ENCODE results near the gene MAST1. TPM values are rescaled to one million over a fixed set of nuclear protein-coding genes. Genes with fewer than 3 reads are reported as not detected.
A peak's percentile ranks its signal among the peaks of the same experiment; 100 is the strongest.
"Not testable (repeated sequence)": the region's sequence is repeated elsewhere in the genome, so short reads cannot be mapped to it uniquely, and the experiment has no call there.

The MAST1 gene
- total RNA-seq, 6 donors from 2014 or later: 0.17 to 0.89 (median 0.61) TPM; not detected in 3

GRCh38 chr19:12907166-12907565 lies 68.9 kb downstream of the MAST1 start:
- Histone ChIP-seq H3K27ac (peak overlapping the region in 2 of 4 donors; percentile 16 to 54), H3K27me3 (no peaks in the 10 kb centered on the region), H3K9me3 (no peaks in the 10 kb centered on the region), H3K36me3 (no peaks in the 10 kb centered on the region), H3K4me1 (peaks cover 0 to under 1% (median under 1%) of the 10 kb centered on the region in 4 donors), H3K4me3 (no peak overlapping the region)
- DNase-seq (peak in 1 of 2 donors; percentile 78), ATAC-seq (ENCODE audit: low FRiP score in 2 of 2) (peak in 1 of 2 donors; percentile 76)
- no peak for TF ChIP-seq POLR2A (IDR thresholded peaks at IDR 0.05)
- TF ChIP-seq POLR2AphosphoS5 (IDR thresholded peaks at IDR 0.05): no peak
- no peak for TF ChIP-seq CTCF (IDR thresholded peaks at IDR 0.05)
- TF ChIP-seq EP300 (IDR thresholded peaks at IDR 0.05): no peak
- WGBS, 2 donors: 76 to 84% methylated on average over 9 of the region's 9 CpGs

- Histone ChIP-seq H3K4me3 (peak overlapping the region in 3 of 4 donors; percentile 16 to 32 (median 17)), H3K27me3 (no peaks in the 10 kb centered on the region), H3K4me1 (peaks cover 20 to 25% (median 21%) of the 10 kb centered on the region in 4 donors), H3K9me3 (no peaks in the 10 kb centered on the region), H3K36me3 (no peaks in the 10 kb centered on the region), H3K27ac (peak overlapping the region in 3 of 4 donors; percentile 13 to 73 (median 71))
- WGBS, 2 donors: 39 to 65% methylated on average over 4 of the region's 4 CpGs
- no peak for DNase-seq
- no peak for ATAC-seq (ENCODE audit: low FRiP score in 2 of 2)
- TF ChIP-seq CTCF (IDR thresholded peaks at IDR 0.05): no peak
- TF ChIP-seq EP300 (IDR thresholded peaks at IDR 0.05): no peak
- no peak for TF ChIP-seq POLR2AphosphoS5 (IDR thresholded peaks at IDR 0.05)
- no peak for TF ChIP-seq POLR2A (IDR thresholded peaks at IDR 0.05)
Measured at GRCh38 chr19:12912571-12912970, 74.3 kb downstream of the MAST1 start.

- 10 to 15% methylated on average over 6 to 22 of the region's 22 CpGs for WGBS, 2 donors
- no peak for TF ChIP-seq POLR2AphosphoS5 (IDR thresholded peaks at IDR 0.05)
- TF ChIP-seq POLR2A (IDR thresholded peaks at IDR 0.05): no peak
- no peak for TF ChIP-seq CTCF (IDR thresholded peaks at IDR 0.05)
- no peak for TF ChIP-seq EP300 (IDR thresholded peaks at IDR 0.05)
- ATAC-seq (ENCODE audit: low FRiP score in 2 of 2) (peak; percentile 60 to 64), DNase-seq (peak; percentile 71 to 85)
- Histone ChIP-seq H3K4me3 (peak overlapping the region in 3 of 4 donors; percentile 16 to 32 (median 17)), H3K27me3 (no peaks in the 10 kb centered on the region), H3K4me1 (peaks cover 20 to 25% (median 21%) of the 10 kb centered on the region in 4 donors), H3K9me3 (no peaks in the 10 kb centered on the region), H3K27ac (peak overlapping the region; percentile 13 to 73 (median 59)), H3K36me3 (no peaks in the 10 kb centered on the region)
Measured at GRCh38 chr19:12913011-12913561, 74.8 kb downstream of the MAST1 start.

- no peaks in the 10 kb centered on the region for H3K27me3 ChIP-seq
- peak overlapping the region; percentile 13 to 73 (median 59) for H3K27ac ChIP-seq
- TF ChIP-seq POLR2AphosphoS5 (IDR thresholded peaks at IDR 0.05) (no peak), CTCF (IDR thresholded peaks at IDR 0.05) (no peak), EP300 (IDR thresholded peaks at IDR 0.05) (no peak), POLR2A (IDR thresholded peaks at IDR 0.05) (no peak)
- ATAC-seq (ENCODE audit: low FRiP score in 2 of 2) (no peak), DNase-seq (peak in 1 of 2 donors; percentile 30)
- no peaks in the 10 kb centered on the region for H3K36me3 ChIP-seq
- WGBS, 2 donors: 41 to 48% methylated on average over 8 to 12 of the region's 12 CpGs
- no peak overlapping the region for H3K4me3 ChIP-seq
- peaks cover 24 to 30% (median 26%) of the 10 kb centered on the region in 4 donors for H3K4me1 ChIP-seq
- no peaks in the 10 kb centered on the region for H3K9me3 ChIP-seq
Measured at GRCh38 chr19:12913851-12914690, 75.8 kb downstream of the MAST1 start.

DNA sequence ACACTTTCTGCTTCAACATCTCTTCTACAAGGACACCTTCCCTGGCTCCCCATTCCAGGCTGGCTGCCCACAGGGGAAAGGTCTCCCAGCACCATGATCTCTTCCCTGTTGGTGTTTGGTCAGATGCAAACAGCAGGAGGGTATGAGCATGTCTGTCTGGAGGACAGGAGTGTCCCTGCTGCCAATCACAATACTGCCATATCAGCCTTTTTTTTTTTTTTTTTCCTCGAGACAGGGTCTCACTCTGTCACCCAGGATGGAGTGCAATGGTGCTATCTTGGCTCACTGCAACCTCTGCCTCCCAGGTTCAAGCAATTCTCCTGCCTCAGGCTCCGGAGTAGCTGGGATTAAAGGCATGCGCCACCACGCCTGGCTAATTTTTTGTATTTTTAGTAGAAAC lies 77.5 kb downstream of the MAST1 start:
- H3K4me3 ChIP-seq; H3K27ac ChIP-seq; H3K27me3 ChIP-seq; ATAC-seq (ENCODE audit: low FRiP score in 2 of 2); DNase-seq; H3K9me3 ChIP-seq; H3K36me3 ChIP-seq: not testable (repeated sequence)
- 92 to 98% methylated on average over 4 of the region's 4 CpGs for WGBS, 2 donors
- peaks cover 26 to 38% (median 30%) of the 10 kb centered on the region in 4 donors for H3K4me1 ChIP-seq

All from upper lobe of left lung (tissue), 6 donors.